ENCODE data around the gene HIVEP3. TPM values are rescaled to one million over a fixed set of nuclear protein-coding genes. Genes with fewer than 3 reads are reported as not detected.

The HIVEP3 gene
- total RNA-seq, 1 donor from 2014 or later: 8.9 TPM

- FAIRE-seq: peak; percentile 78
- peak overlapping the region; percentile 46 for H3K27ac ChIP-seq (ENCODE audit: low read depth, low read length)
- peak; percentile 90 for DNase-seq (ENCODE audit: low read depth)
Measured at GRCh38 chr1:41751804-41752513, 166.8 kb downstream of the HIVEP3 start.

GRCh38 chr1:41749991-41750745 lies 168.6 kb downstream of the HIVEP3 start:
- H3K9me3 ChIP-seq (ENCODE audit: insufficient read depth, low read depth, low read length): no peaks in the 10 kb centered on the region
- FAIRE-seq: no peak
- H3K27me3 ChIP-seq (ENCODE audit: insufficient read depth, low read length): no peaks in the 10 kb centered on the region
- H4K20me1 ChIP-seq (ENCODE audit: insufficient read depth, low read length): no peaks in the 10 kb centered on the region
- H3K36me3 ChIP-seq (ENCODE audit: insufficient read depth, low read length): no peaks in the 10 kb centered on the region
- Mint-ChIP-seq H3K4me1 (ENCODE audit: low read depth, unreplicated experiment) (peaks cover 5% of the 10 kb centered on the region), H3K27me3 (ENCODE audit: low read depth, unreplicated experiment) (peaks cover 23% of the 10 kb centered on the region), H3K36me3 (ENCODE audit: low read depth, unreplicated experiment) (no peaks in the 10 kb centered on the region), H3K4me3 (ENCODE audit: unreplicated experiment) (no peak overlapping the region), H3K27ac (ENCODE audit: unreplicated experiment) (no peak overlapping the region), H3K9me3 (ENCODE audit: unreplicated experiment) (peaks cover 2% of the 10 kb centered on the region)
- no peak for DNase-seq (ENCODE audit: low read depth)
- TF ChIP-seq EZH2 (IDR thresholded peaks at IDR 0.05; ENCODE audit: insufficient read depth, low read length): no peak
- TF ChIP-seq, protein P1, sequence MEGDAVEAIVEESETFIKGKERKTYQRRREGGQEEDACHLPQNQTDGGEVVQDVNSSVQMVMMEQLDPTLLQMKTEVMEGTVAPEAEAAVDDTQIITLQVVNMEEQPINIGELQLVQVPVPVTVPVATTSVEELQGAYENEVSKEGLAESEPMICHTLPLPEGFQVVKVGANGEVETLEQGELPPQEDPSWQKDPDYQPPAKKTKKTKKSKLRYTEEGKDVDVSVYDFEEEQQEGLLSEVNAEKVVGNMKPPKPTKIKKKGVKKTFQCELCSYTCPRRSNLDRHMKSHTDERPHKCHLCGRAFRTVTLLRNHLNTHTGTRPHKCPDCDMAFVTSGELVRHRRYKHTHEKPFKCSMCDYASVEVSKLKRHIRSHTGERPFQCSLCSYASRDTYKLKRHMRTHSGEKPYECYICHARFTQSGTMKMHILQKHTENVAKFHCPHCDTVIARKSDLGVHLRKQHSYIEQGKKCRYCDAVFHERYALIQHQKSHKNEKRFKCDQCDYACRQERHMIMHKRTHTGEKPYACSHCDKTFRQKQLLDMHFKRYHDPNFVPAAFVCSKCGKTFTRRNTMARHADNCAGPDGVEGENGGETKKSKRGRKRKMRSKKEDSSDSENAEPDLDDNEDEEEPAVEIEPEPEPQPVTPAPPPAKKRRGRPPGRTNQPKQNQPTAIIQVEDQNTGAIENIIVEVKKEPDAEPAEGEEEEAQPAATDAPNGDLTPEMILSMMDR (IDR thresholded peaks at IDR 0.05; ENCODE audit: insufficient read depth, low read depth, low read length): no peak
- peaks cover 21% of the 10 kb centered on the region for H3K4me1 ChIP-seq (ENCODE audit: insufficient read depth, low read length)
- H3K4me3 ChIP-seq (ENCODE audit: insufficient read depth, low read depth, low read length): no peak overlapping the region
- no peaks in the 10 kb centered on the region for H3K79me2 ChIP-seq (ENCODE audit: insufficient read depth, low read length)
- H3K4me2 ChIP-seq (ENCODE audit: low read length): no peak overlapping the region
- no peak overlapping the region for H2AFZ ChIP-seq (ENCODE audit: low read depth, low read length)
- H3K9ac ChIP-seq (ENCODE audit: low read length): no peak overlapping the region
- no peak overlapping the region for H3K27ac ChIP-seq (ENCODE audit: low read depth, low read length)

More at GRCh38 chr1:41751804-41752513, 166.8 kb downstream of the HIVEP3 start:
- no peaks in the 10 kb centered on the region for H3K36me3 Mint-ChIP-seq (ENCODE audit: low read depth, unreplicated experiment)
- peaks cover 2% of the 10 kb centered on the region for H3K9me3 Mint-ChIP-seq (ENCODE audit: unreplicated experiment)
- no peak overlapping the region for H3K4me3 Mint-ChIP-seq (ENCODE audit: unreplicated experiment)
- Histone ChIP-seq H3K79me2 (ENCODE audit: insufficient read depth, low read length) (no peaks in the 10 kb centered on the region), H4K20me1 (ENCODE audit: insufficient read depth, low read length) (no peaks in the 10 kb centered on the region), H3K4me2 (ENCODE audit: low read length) (peak overlapping the region; percentile 50), H2AFZ (ENCODE audit: low read depth, low read length) (no peak overlapping the region), H3K9ac (ENCODE audit: low read length) (peak overlapping the region; percentile 26), H3K9me3 (ENCODE audit: insufficient read depth, low read depth, low read length) (no peaks in the 10 kb centered on the region), H3K4me3 (ENCODE audit: insufficient read depth, low read depth, low read length) (no peak overlapping the region), H3K4me1 (ENCODE audit: insufficient read depth, low read length) (peaks cover 21% of the 10 kb centered on the region), H3K27me3 (ENCODE audit: insufficient read depth, low read length) (no peaks in the 10 kb centered on the region), H3K36me3 (ENCODE audit: insufficient read depth, low read length) (no peaks in the 10 kb centered on the region)
- TF ChIP-seq, protein P1 (IDR thresholded peaks at IDR 0.05; ENCODE audit: insufficient read depth, low read depth, low read length): no peak
- no peak for TF ChIP-seq EZH2 (IDR thresholded peaks at IDR 0.05; ENCODE audit: insufficient read depth, low read length)
- peaks cover 23% of the 10 kb centered on the region for H3K27me3 Mint-ChIP-seq (ENCODE audit: low read depth, unreplicated experiment)
- H3K27ac Mint-ChIP-seq (ENCODE audit: unreplicated experiment): no peak overlapping the region
- H3K4me1 Mint-ChIP-seq (ENCODE audit: low read depth, unreplicated experiment): peaks cover 5% of the 10 kb centered on the region

Measured in astrocyte (in vitro differentiated cells and primary cell).